Neural cell (in vitro differentiated cells): ENCODE data around the gene PARG.
"Not testable (repeated sequence)": the region's sequence is repeated elsewhere in the genome, so short reads cannot be mapped to it uniquely, and the experiment has no call there.

Source experiments
- POLR2AphosphoS5 ChIP-seq: IDR thresholded peaks from 2 replicates; pipeline ENCODE4 v1.6.1; 2012
- TF ChIP-seq, protein P1 (sequence below): fragments of 450-650 bp; IDR thresholded peaks from 2 replicates; pipeline ENCODE4 v1.5.1; 2014; ENCODE audit warnings: antibody characterized with exemption, mild to moderate bottlenecking, moderate library complexity; ENCODE audit not compliant: poor library complexity, severe bottlenecking

DNA sequence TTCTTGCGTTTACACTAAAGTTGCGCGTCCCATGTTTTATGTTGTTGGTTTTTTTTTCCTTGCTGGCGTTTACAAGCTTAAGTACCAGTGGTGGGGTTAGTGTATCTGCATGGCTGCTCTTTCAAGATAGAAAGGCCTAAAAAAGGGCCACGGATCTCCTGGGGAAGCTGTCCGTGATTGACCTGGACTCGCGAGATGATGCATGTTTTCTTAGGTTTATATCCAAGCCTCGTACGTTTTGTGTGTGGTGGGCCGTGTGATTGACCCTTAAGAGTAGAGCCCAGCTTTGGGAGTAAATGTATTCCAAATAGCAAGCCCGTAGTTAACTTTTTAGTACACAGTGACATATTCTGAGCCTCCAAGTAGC lies 495 bp upstream of the PARG start:
- TF ChIP-seq, protein P1, sequence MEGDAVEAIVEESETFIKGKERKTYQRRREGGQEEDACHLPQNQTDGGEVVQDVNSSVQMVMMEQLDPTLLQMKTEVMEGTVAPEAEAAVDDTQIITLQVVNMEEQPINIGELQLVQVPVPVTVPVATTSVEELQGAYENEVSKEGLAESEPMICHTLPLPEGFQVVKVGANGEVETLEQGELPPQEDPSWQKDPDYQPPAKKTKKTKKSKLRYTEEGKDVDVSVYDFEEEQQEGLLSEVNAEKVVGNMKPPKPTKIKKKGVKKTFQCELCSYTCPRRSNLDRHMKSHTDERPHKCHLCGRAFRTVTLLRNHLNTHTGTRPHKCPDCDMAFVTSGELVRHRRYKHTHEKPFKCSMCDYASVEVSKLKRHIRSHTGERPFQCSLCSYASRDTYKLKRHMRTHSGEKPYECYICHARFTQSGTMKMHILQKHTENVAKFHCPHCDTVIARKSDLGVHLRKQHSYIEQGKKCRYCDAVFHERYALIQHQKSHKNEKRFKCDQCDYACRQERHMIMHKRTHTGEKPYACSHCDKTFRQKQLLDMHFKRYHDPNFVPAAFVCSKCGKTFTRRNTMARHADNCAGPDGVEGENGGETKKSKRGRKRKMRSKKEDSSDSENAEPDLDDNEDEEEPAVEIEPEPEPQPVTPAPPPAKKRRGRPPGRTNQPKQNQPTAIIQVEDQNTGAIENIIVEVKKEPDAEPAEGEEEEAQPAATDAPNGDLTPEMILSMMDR, result not testable (repeated sequence)
- TF ChIP-seq POLR2AphosphoS5, result not testable (repeated sequence)
